Measurements from ENCODE around the gene TEX52. TPM values are rescaled to one million over a fixed set of nuclear protein-coding genes. Genes with fewer than 3 reads are reported as not detected.

Gene TEX52
- total RNA-seq, 2 experiments from 2014 or later = 0.25 to 0.29 TPM

- Histone ChIP-seq H3K9me2 (ENCODE audit: insufficient read depth, low read length) (no peaks in the 10 kb centered on the region), H3K4me2 (ENCODE audit: low read length) (no peak overlapping the region), H3K9me3 (ENCODE audit: low read length) (no peaks in the 10 kb centered on the region), H4K20me1 (ENCODE audit: insufficient read depth, low read length) (no peaks in the 10 kb centered on the region), H3K4me3 (ENCODE audit: low read depth, low read length, poor library complexity, severe bottlenecking) (no peak overlapping the region), H3K36me3 (ENCODE audit: insufficient read depth, low read length) (peaks cover 86% of the 10 kb centered on the region), H3K79me2 (ENCODE audit: insufficient read depth, low read depth, low read length) (no peaks in the 10 kb centered on the region), H3K4me1 (ENCODE audit: insufficient read depth, low read length, poor library complexity, severe bottlenecking) (no peaks in the 10 kb centered on the region), H2AFZ (ENCODE audit: low read length) (no peak overlapping the region), H3K27ac (ENCODE audit: low read depth, low read length, poor library complexity, severe bottlenecking) (no peak overlapping the region)
- no peak for DNase-seq (ENCODE audit: low spot score)
- TF ChIP-seq EZH2phosphoT487 (IDR thresholded peaks at IDR 0.05; ENCODE audit: borderline replicate concordance, low read depth, low read length) = no peak
- no peak for TF ChIP-seq CTCF (conservative IDR thresholded peaks at IDR 0.05; ENCODE audit: low read length)
- CTCF ChIA-PET (ENCODE audit: unreplicated experiment) = no interaction called here
- no TSS peak for BruUV-seq (replicated peaks)
- intact Hi-C loops (cut with micrococcal nuclease; ENCODE audit: unreplicated experiment) = no loop called here
- POLR2A ChIA-PET = no interaction called here
These were observed 52.3 kb downstream of the TEX52 start for GRCh38 chr12:2804393-2805142.

DNA sequence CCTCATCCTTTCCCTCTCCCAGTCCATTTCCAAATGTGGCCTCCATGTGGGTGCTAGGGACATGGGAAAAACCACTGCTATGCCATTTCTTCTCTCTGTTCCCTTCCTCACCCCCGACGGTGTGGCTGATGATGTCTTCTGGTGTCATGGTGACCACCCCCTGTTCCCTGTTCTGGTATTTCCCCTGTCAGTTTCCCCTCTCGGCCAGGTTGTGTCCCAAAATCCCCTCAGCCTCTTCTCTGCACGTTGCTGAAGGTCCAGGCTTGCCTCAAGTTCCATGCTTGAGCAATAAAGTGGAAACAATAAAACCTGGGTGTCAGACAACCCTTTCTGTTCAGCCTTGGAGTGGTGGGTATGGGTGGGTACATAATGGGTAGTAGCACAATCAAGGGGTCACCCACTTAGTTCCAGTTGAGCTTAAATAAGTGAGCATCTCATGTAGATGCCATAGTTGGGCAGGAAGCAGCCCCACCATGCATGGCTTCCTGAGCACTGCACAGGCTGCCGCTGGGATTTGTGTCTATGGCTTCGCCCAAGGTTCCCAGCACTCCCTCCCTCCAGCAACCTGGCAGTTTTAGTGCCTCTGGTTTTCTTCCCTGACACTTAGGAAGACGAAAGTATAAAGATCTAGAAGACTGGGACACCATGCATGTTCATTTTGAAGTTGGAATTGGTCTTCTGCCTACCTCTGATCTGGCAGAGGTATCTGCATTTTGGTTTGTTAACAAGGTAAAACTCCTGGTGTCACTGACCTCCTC is 53.0 kb downstream of the TEX52 start:
- intact Hi-C loops (cut with micrococcal nuclease; ENCODE audit: unreplicated experiment) = no loop called here
- no peak for DNase-seq (ENCODE audit: low spot score)
- H3K4me1 ChIP-seq (ENCODE audit: insufficient read depth, low read length, poor library complexity, severe bottlenecking) = no peaks in the 10 kb centered on the region
- CTCF ChIA-PET (ENCODE audit: unreplicated experiment) = no interaction called here
- POLR2A ChIA-PET = interaction anchor here (0.6 kb wide), 1 partner anchor 12 kb away, joined by 3 read pairs; no protein-coding TSS in a partner anchor
- H3K9me3 ChIP-seq (ENCODE audit: low read length) = no peaks in the 10 kb centered on the region
- H4K20me1 ChIP-seq (ENCODE audit: insufficient read depth, low read length) = no peaks in the 10 kb centered on the region
- H3K27ac ChIP-seq (ENCODE audit: low read depth, low read length, poor library complexity, severe bottlenecking) = no peak overlapping the region
- no peaks in the 10 kb centered on the region for H3K9me2 ChIP-seq (ENCODE audit: insufficient read depth, low read length)
- BruUV-seq (replicated peaks) = no TSS peak
- no peak overlapping the region for H3K4me3 ChIP-seq (ENCODE audit: low read depth, low read length, poor library complexity, severe bottlenecking)
- no peak overlapping the region for H2AFZ ChIP-seq (ENCODE audit: low read length)
- TF ChIP-seq CTCF (conservative IDR thresholded peaks at IDR 0.05; ENCODE audit: low read length) (no peak), EZH2phosphoT487 (IDR thresholded peaks at IDR 0.05; ENCODE audit: borderline replicate concordance, low read depth, low read length) (no peak)
- no peak overlapping the region for H3K4me2 ChIP-seq (ENCODE audit: low read length)
- H3K79me2 ChIP-seq (ENCODE audit: insufficient read depth, low read depth, low read length) = no peaks in the 10 kb centered on the region
- H3K36me3 ChIP-seq (ENCODE audit: insufficient read depth, low read length) = peaks cover 94% of the 10 kb centered on the region

Measured in OCI-LY7 (cell line).